Esophagus squamous epithelium (tissue), 4 donors: ENCODE results near the gene TNS1.

Experiments
- POLR2A ChIP-seq, 4 donors: fragments of 450-650 bp; IDR thresholded peaks; one replicate each; pipeline ENCODE4 v1.6.1; 2017; ENCODE audit warnings: antibody characterized with exemption in 4 of 4, mild to moderate bottlenecking in 4 of 4, moderate library complexity in 3 of 4
- TF ChIP-seq, protein P1 (sequence below), 6 experiments: fragments of 450-650 bp in 4 of 6; fragments of 200-600 bp in 2 of 6; sonication (generic) in 2 of 6; IDR thresholded peaks; one replicate each; pipeline ENCODE4 v1.5.1; 2016 to 2019; ENCODE audit warnings: antibody characterized with exemption in 6 of 6, mild to moderate bottlenecking in 4 of 6, moderate library complexity in 4 of 6

DNA sequence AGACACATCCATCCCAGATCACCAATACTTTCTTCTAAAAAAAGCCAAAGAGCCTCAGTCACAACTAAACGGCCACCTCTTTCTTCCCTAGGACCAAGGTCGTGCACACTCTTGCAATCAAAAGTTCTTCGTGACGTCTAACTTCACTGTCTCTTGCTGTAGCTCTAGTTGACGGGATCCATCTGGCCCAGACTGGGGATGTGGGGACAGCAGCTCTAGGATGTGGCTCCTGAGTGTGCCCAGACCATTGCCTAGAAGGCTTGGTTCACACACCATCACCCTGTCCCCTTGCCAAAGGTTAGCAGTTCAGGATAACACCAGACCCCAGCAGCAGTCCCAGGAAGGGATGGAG lies 98.2 kb downstream of the TNS1 start:
- TF ChIP-seq, protein P1, sequence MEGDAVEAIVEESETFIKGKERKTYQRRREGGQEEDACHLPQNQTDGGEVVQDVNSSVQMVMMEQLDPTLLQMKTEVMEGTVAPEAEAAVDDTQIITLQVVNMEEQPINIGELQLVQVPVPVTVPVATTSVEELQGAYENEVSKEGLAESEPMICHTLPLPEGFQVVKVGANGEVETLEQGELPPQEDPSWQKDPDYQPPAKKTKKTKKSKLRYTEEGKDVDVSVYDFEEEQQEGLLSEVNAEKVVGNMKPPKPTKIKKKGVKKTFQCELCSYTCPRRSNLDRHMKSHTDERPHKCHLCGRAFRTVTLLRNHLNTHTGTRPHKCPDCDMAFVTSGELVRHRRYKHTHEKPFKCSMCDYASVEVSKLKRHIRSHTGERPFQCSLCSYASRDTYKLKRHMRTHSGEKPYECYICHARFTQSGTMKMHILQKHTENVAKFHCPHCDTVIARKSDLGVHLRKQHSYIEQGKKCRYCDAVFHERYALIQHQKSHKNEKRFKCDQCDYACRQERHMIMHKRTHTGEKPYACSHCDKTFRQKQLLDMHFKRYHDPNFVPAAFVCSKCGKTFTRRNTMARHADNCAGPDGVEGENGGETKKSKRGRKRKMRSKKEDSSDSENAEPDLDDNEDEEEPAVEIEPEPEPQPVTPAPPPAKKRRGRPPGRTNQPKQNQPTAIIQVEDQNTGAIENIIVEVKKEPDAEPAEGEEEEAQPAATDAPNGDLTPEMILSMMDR (IDR thresholded peaks at IDR 0.05), result no peak
- no peak for TF ChIP-seq POLR2A (IDR thresholded peaks at IDR 0.05)
